Keratinocyte (primary cell): ENCODE results near the gene PCK2. TPM values are rescaled to one million over a fixed set of nuclear protein-coding genes. Genes with fewer than 3 reads are reported as not detected.

Experiments used
- DNase-seq: peaks from one replicate; pipeline ENCODE4 v3.0.0-alpha.2; 2011; ENCODE audit warnings: low read depth, missing footprints, low spot score
- FAIRE-seq: peaks from 2 replicates; lab custom pipeline; 2011; peaks lifted over from hg19 to GRCh38; lab: Jason Lieb, UNC
- H2AFZ ChIP-seq: 2 replicates; pipeline ENCODE4 v1.6.0; 2012; ENCODE audit warnings: low read length, control low read depth, inconsistent platforms; ENCODE audit not compliant: control insufficient read depth
- H3K27ac ChIP-seq: 2 replicates; pipeline ENCODE4 v1.5.1; 2011; ENCODE audit warnings: low read length; ENCODE audit not compliant: control insufficient read depth, insufficient read depth
- H3K27me3 ChIP-seq: 3 replicates; pipeline ENCODE4 v1.6.0; 2011; ENCODE audit warnings: low read length; ENCODE audit not compliant: control insufficient read depth, insufficient read depth; ENCODE audit errors: extremely low read depth
- H3K36me3 ChIP-seq, 2 experiments: 2 replicates in 1 of 2; 3 replicates in 1 of 2; pipeline ENCODE4 v1.5.1; 2011; ENCODE audit warnings: low read length in 2 of 2, mild to moderate bottlenecking in 1 of 2; ENCODE audit not compliant: control insufficient read depth in 2 of 2, insufficient read depth in 2 of 2; ENCODE audit errors: extremely low read depth in 1 of 2
- H3K4me1 ChIP-seq: 3 replicates; pipeline ENCODE4 v1.5.1; 2011; ENCODE audit warnings: low read length; ENCODE audit not compliant: control insufficient read depth, insufficient read depth; ENCODE audit errors: extremely low read depth
- H3K4me2 ChIP-seq: 3 replicates; pipeline ENCODE4 v1.6.0; 2011; ENCODE audit warnings: low read depth, low read length; ENCODE audit not compliant: control insufficient read depth, insufficient read depth; ENCODE audit errors: extremely low read depth
- H3K4me3 ChIP-seq, 3 experiments: fragments of 200-600 bp in 1 of 3; sonication (generic) in 1 of 3; 2 replicates in 2 of 3; 3 replicates in 1 of 3; pipeline ENCODE4 v1.5.1; 2011 to 2016; ENCODE audit warnings: low read length in 3 of 3, mild to moderate bottlenecking in 3 of 3, control low read depth in 2 of 3, inconsistent platforms in 1 of 3, low read depth in 1 of 3, mixed read lengths in 1 of 3, mixed run types in 1 of 3, moderate library complexity in 1 of 3; ENCODE audit not compliant: control insufficient read depth in 2 of 3, insufficient read depth in 2 of 3; ENCODE audit errors: extremely low read depth in 1 of 3
- H3K79me2 ChIP-seq: 2 replicates; pipeline ENCODE4 v1.6.0; 2012; ENCODE audit warnings: low read length; ENCODE audit not compliant: control insufficient read depth, insufficient read depth
- H3K9ac ChIP-seq: 3 replicates; pipeline ENCODE4 v1.6.0; 2011; ENCODE audit warnings: low read length; ENCODE audit not compliant: control insufficient read depth, insufficient read depth; ENCODE audit errors: extremely low read depth
- H3K9me1 ChIP-seq: 3 replicates; pipeline ENCODE4 v1.6.0; 2011; ENCODE audit warnings: low read length; ENCODE audit not compliant: control insufficient read depth, insufficient read depth; ENCODE audit errors: extremely low read depth
- H3K9me3 ChIP-seq: 2 replicates; pipeline ENCODE4 v1.5.1; 2012; ENCODE audit warnings: low read depth, low read length; ENCODE audit not compliant: control insufficient read depth
- H4K20me1 ChIP-seq: 3 replicates; pipeline ENCODE4 v1.6.0; 2011; ENCODE audit warnings: low read length; ENCODE audit not compliant: control insufficient read depth, insufficient read depth; ENCODE audit errors: extremely low read depth
- CTCF ChIP-seq, 3 experiments: IDR thresholded peaks in 1 of 3; conservative IDR thresholded peaks in 1 of 3; optimal IDR thresholded peaks in 1 of 3; 2 replicates in 2 of 3; 3 replicates in 1 of 3; pipeline versions ENCODE3 to v1.5.1; 2011; ENCODE audit warnings: low read length in 3 of 3, mild to moderate bottlenecking in 3 of 3, moderate library complexity in 2 of 3, control low read depth in 1 of 3, inconsistent platforms in 1 of 3; ENCODE audit not compliant: insufficient read depth in 2 of 3; ENCODE audit errors: extremely low read depth in 1 of 3
- EZH2 ChIP-seq: IDR thresholded peaks from one replicate; pipeline ENCODE4 v1.6.1; 2012; ENCODE audit warnings: inconsistent platforms, mild to moderate bottlenecking, low read length, moderate library complexity
- dilution Hi-C: fragments of 300-500 bp; cut with MboI; formaldehyde crosslinking; loops from one replicate; pipeline ENCODE4 v1.7.0; 2020; ENCODE audit warnings: low sequenced_read_pairs; ENCODE audit not compliant: extremely low pct_ligation_motif_present
- polyA plus RNA-seq, 5 experiments: library from polyadenylated mRNA; depleted of rRNA in 3 of 5; stranded (reverse) in 3 of 5; stranded (forward) in 1 of 5; unstranded in 1 of 5; fragments of >200 nt; gene quantifications; 1 replicate in 1 of 5; 2 replicates in 3 of 5; 3 replicates in 1 of 5; pipeline versions ENCODE4 v1.2.1 to v1.2.3, GENCODE V29; 2011 to 2012; ENCODE audit warnings: missing spikeins in 2 of 5, low read depth in 1 of 5, low replicate concordance in 1 of 5

PCK2 gene
- polyA plus RNA-seq, 1 donor (not counting 4 experiments of a cell fraction or from before 2014, with no cell fraction given), result 16.6 TPM

- no peaks in the 10 kb centered on the region for H4K20me1 ChIP-seq
- H3K4me3 ChIP-seq, result no peak overlapping the region
- H3K9me1 ChIP-seq, result no peaks in the 10 kb centered on the region
- no peaks in the 10 kb centered on the region for H3K79me2 ChIP-seq
- H3K4me1 ChIP-seq, result no peaks in the 10 kb centered on the region
- H3K4me2 ChIP-seq, result no peak overlapping the region
- no peak for TF ChIP-seq CTCF (optimal IDR thresholded peaks at IDR 0.05 in 1 of 3, IDR thresholded peaks at IDR 0.05 in 1 of 3, conservative IDR thresholded peaks at IDR 0.05 in 1 of 3; ENCODE audit: extremely low read depth in 1 of 3, insufficient read depth in 2 of 3, low read length in 3 of 3)
- TF ChIP-seq EZH2, result no peak
- no peak overlapping the region for H3K9ac ChIP-seq
- DNase-seq (no peak), FAIRE-seq (no peak)
- no peaks in the 10 kb centered on the region for H3K9me3 ChIP-seq
- no peaks in the 10 kb centered on the region for H3K36me3 ChIP-seq
- dilution Hi-C loops, result no loop called here
- H3K27ac ChIP-seq, result no peak overlapping the region
- peaks cover 5% of the 10 kb centered on the region for H3K27me3 ChIP-seq
- no peak overlapping the region for H2AFZ ChIP-seq
Measured at GRCh38 chr14:24063263-24063836, 30.8 kb upstream of the PCK2 start.

- dilution Hi-C loops, result no loop called here
Measured at GRCh38 chr14:24064091-24064795, 29.9 kb upstream of the PCK2 start.

More at GRCh38 chr14:24064091-24064795, 29.9 kb upstream of the PCK2 start:
- H3K9me1 ChIP-seq, result no peaks in the 10 kb centered on the region
- H3K4me1 ChIP-seq, result no peaks in the 10 kb centered on the region
- no peak for TF ChIP-seq CTCF (optimal IDR thresholded peaks at IDR 0.05 in 1 of 3, IDR thresholded peaks at IDR 0.05 in 1 of 3, conservative IDR thresholded peaks at IDR 0.05 in 1 of 3; ENCODE audit: extremely low read depth in 1 of 3, insufficient read depth in 2 of 3, low read length in 3 of 3)
- FAIRE-seq (no peak), DNase-seq (no peak)
- H3K27ac ChIP-seq, result no peak overlapping the region
- no peaks in the 10 kb centered on the region for H3K9me3 ChIP-seq
- peaks cover 5% of the 10 kb centered on the region for H3K27me3 ChIP-seq
- H2AFZ ChIP-seq, result no peak overlapping the region
- H3K4me2 ChIP-seq, result no peak overlapping the region
- no peak overlapping the region for H3K4me3 ChIP-seq
- H3K36me3 ChIP-seq, result no peaks in the 10 kb centered on the region
- H4K20me1 ChIP-seq, result no peaks in the 10 kb centered on the region
- H3K9ac ChIP-seq, result no peak overlapping the region
- H3K79me2 ChIP-seq, result no peaks in the 10 kb centered on the region
